H9 (cell line): ENCODE measurements around the gene TMEM234. TPM values are rescaled to one million over a fixed set of nuclear protein-coding genes. Genes with fewer than 3 reads are reported as not detected.
A peak's percentile ranks its signal among the peaks of the same experiment; 100 is the strongest.

Experiments used
- DNase-seq: peaks from one replicate; pipeline ENCODE4 v3.0.0-alpha.2; 2017
- H2AFZ ChIP-seq: one replicate; pipeline ENCODE4 v1.6.1; 2013; ENCODE audit warnings: mild to moderate bottlenecking, low read length, control low read depth, moderate library complexity
- H2AK5ac ChIP-seq: 2 replicates; pipeline ENCODE4 v1.6.1; 2013; ENCODE audit warnings: low read length, control low read depth, mixed read lengths; ENCODE audit not compliant: insufficient read length
- H2BK120ac ChIP-seq: one replicate; pipeline ENCODE4 v1.6.1; 2013; ENCODE audit warnings: low read depth, mild to moderate bottlenecking, low read length, control low read depth, inconsistent platforms; ENCODE audit not compliant: poor library complexity, severe bottlenecking
- H2BK12ac ChIP-seq: 2 replicates; pipeline ENCODE4 v1.6.1; 2013; ENCODE audit warnings: low read length, control low read depth, mixed read lengths, low read depth; ENCODE audit not compliant: insufficient read length
- H2BK15ac ChIP-seq: 2 replicates; pipeline ENCODE4 v1.6.1; 2013; ENCODE audit warnings: low read depth, low read length, control low read depth
- H2BK20ac ChIP-seq: one replicate; pipeline ENCODE4 v1.6.1; 2013; ENCODE audit warnings: low read depth, mild to moderate bottlenecking, low read length, control low read depth, inconsistent platforms; ENCODE audit not compliant: poor library complexity, severe bottlenecking
- H2BK5ac ChIP-seq: 2 replicates; pipeline ENCODE4 v1.6.1; 2013; ENCODE audit warnings: low read length, control low read depth, mixed read lengths; ENCODE audit not compliant: insufficient read length
- H3K14ac ChIP-seq: 2 replicates; pipeline ENCODE4 v1.6.1; 2013; ENCODE audit warnings: low read length, control low read depth; ENCODE audit not compliant: insufficient read depth
- H3K18ac ChIP-seq: 2 replicates; pipeline ENCODE4 v1.6.1; 2013; ENCODE audit warnings: low read depth, mild to moderate bottlenecking, mixed read lengths, low read length, control low read depth; ENCODE audit not compliant: insufficient read length
- H3K23ac ChIP-seq: 2 replicates; pipeline ENCODE4 v1.6.1; 2013; ENCODE audit warnings: low read length, control low read depth, mixed read lengths, low read depth; ENCODE audit not compliant: insufficient read length
- H3K23me2 ChIP-seq: 2 replicates; pipeline ENCODE4 v1.6.1; 2013; ENCODE audit warnings: low read depth, mild to moderate bottlenecking, mixed read lengths, low read length, control low read depth; ENCODE audit not compliant: insufficient read length, poor library complexity, severe bottlenecking
- H3K27ac ChIP-seq: 2 replicates; pipeline ENCODE4 v1.5.1; 2013; ENCODE audit warnings: low read length, control low read depth, mixed read lengths, low read depth; ENCODE audit not compliant: insufficient read length
- H3K27me3 ChIP-seq: 2 replicates; pipeline ENCODE4 v1.6.1; 2013; ENCODE audit warnings: low read length, control low read depth, inconsistent platforms; ENCODE audit not compliant: insufficient read depth
- H3K4ac ChIP-seq: 2 replicates; pipeline ENCODE4 v1.6.1; 2013; ENCODE audit warnings: low read depth, mild to moderate bottlenecking, control low read depth, inconsistent platforms, low read length, moderate library complexity
- H3K4me1 ChIP-seq: 2 replicates; pipeline ENCODE4 v1.6.1; 2013; ENCODE audit warnings: low read length, control low read depth, inconsistent platforms; ENCODE audit not compliant: insufficient read depth
- H3K4me2 ChIP-seq: 2 replicates; pipeline ENCODE4 v1.6.1; 2013; ENCODE audit warnings: low read length, control low read depth, mixed read lengths; ENCODE audit not compliant: insufficient read length, insufficient read depth
- H3K56ac ChIP-seq: 2 replicates; pipeline ENCODE4 v1.6.1; 2013; ENCODE audit warnings: low read depth, mild to moderate bottlenecking, mixed read lengths, low read length, control low read depth; ENCODE audit not compliant: insufficient read length
- H3K79me1 ChIP-seq: 2 replicates; pipeline ENCODE4 v1.6.1; 2013; ENCODE audit warnings: low read depth, mild to moderate bottlenecking, moderate library complexity, low read length, control low read depth, inconsistent platforms; ENCODE audit not compliant: insufficient read depth, poor library complexity, severe bottlenecking
- H3K79me2 ChIP-seq: 2 replicates; pipeline ENCODE4 v1.6.1; 2013; ENCODE audit warnings: low read length, control low read depth, inconsistent platforms; ENCODE audit not compliant: insufficient read depth
- H3K9ac ChIP-seq: 2 replicates; pipeline ENCODE4 v1.6.1; 2013; ENCODE audit warnings: low read length, control low read depth, mixed read lengths; ENCODE audit not compliant: insufficient read length; ENCODE audit errors: extremely low read depth
- H3K9me3 ChIP-seq: one replicate; pipeline ENCODE4 v1.6.1; 2013; ENCODE audit warnings: low read depth, low read length, inconsistent platforms; ENCODE audit not compliant: control insufficient read depth
- H3T11ph ChIP-seq: one replicate; pipeline ENCODE4 v1.6.1; 2013; ENCODE audit warnings: mild to moderate bottlenecking, low read length, control low read depth, inconsistent platforms
- H4K20me1 ChIP-seq: one replicate; pipeline ENCODE4 v1.6.1; 2013; ENCODE audit not compliant: control insufficient read depth, insufficient read length, insufficient read depth
- H4K5ac ChIP-seq: 2 replicates; pipeline ENCODE4 v1.6.1; 2013; ENCODE audit warnings: low read depth, mild to moderate bottlenecking, mixed read lengths, low read length, control low read depth; ENCODE audit not compliant: insufficient read length
- H4K8ac ChIP-seq: replicated peaks from 2 replicates; pipeline ENCODE4 v1.6.1; 2013; ENCODE audit warnings: low read length, control low read depth, mixed read lengths, low read depth; ENCODE audit not compliant: insufficient read length
- H4K91ac ChIP-seq: 2 replicates; pipeline ENCODE4 v1.6.1; 2013; ENCODE audit warnings: low read depth, mild to moderate bottlenecking, moderate library complexity, mixed read lengths, low read length, control low read depth; ENCODE audit not compliant: insufficient read length
- H3K27ac Mint-ChIP-seq, 3 experiments: 2 replicates in 2 of 3; 3 replicates in 1 of 3; pipeline ENCODE4 v1.8.0; 2020 to 2021; ENCODE audit warnings: mixed read lengths in 3 of 3, mild to moderate bottlenecking in 1 of 3, moderate library complexity in 1 of 3
- H3K27me3 Mint-ChIP-seq: 2 replicates; pipeline ENCODE4 v1.8.0; 2021; ENCODE audit warnings: low read depth, mild to moderate bottlenecking, moderate library complexity, mixed read lengths
- H3K36me3 Mint-ChIP-seq, 3 experiments: 2 replicates in 2 of 3; 3 replicates in 1 of 3; pipeline ENCODE4 v1.8.0; 2020 to 2021; ENCODE audit warnings: low read depth in 3 of 3, mixed read lengths in 3 of 3; ENCODE audit not compliant: insufficient read depth in 1 of 3
- H3K4me1 Mint-ChIP-seq, 2 experiments: 2 replicates each; pipeline ENCODE4 v1.8.0; 2020; ENCODE audit warnings: mixed read lengths in 2 of 2
- H3K4me3 Mint-ChIP-seq, 2 experiments: 2 replicates in 1 of 2; 3 replicates in 1 of 2; pipeline ENCODE4 v1.8.0; 2020 to 2021; ENCODE audit warnings: mild to moderate bottlenecking in 2 of 2, mixed read lengths in 2 of 2, moderate library complexity in 1 of 2
- H3K9me3 Mint-ChIP-seq, 2 experiments: 2 replicates in 1 of 2; 3 replicates in 1 of 2; pipeline ENCODE4 v1.8.0; 2020; ENCODE audit warnings: mild to moderate bottlenecking in 2 of 2, mixed read lengths in 2 of 2, moderate library complexity in 1 of 2
- CTCF ChIP-seq: fragments of 200-600 bp; sonication (generic); conservative IDR thresholded peaks from 3 replicates; pipeline ENCODE4 v1.8.0; 2021; ENCODE audit warnings: antibody characterized with exemption, mild to moderate bottlenecking
- WGBS: extraction: QIAGEN DNeasy Blood & Tissue Kit; methylation state at CpG from one replicate; pipeline ENCODE4 v1.1.7; 2013; ENCODE audit warnings: missing lambda C conversion rate, low lambda C conversion rate, mixed read lengths; ENCODE audit not compliant: insufficient read length; ENCODE audit errors: extremely low coverage; 5-methylcytosine and 5-hydroxymethylcytosine counted together
- long read RNA-seq: library from polyadenylated mRNA; unstranded; transcript quantifications from one replicate; pipeline ENCODE4 v2.0.0, GENCODE V29; 2020
- total RNA-seq: library from RNA; stranded (reverse); gene quantifications from 2 replicates; pipeline ENCODE4 v1.2.1, GENCODE V29; 2021

Gene TMEM234
- 19.5 and 19.7 TPM in 2 replicates for total RNA-seq
- long read RNA-seq, partial matches to known transcripts: 17 of 42 reads
- long read RNA-seq, other reads (novel, unspliced or antisense): 20 of 42 reads

DNA sequence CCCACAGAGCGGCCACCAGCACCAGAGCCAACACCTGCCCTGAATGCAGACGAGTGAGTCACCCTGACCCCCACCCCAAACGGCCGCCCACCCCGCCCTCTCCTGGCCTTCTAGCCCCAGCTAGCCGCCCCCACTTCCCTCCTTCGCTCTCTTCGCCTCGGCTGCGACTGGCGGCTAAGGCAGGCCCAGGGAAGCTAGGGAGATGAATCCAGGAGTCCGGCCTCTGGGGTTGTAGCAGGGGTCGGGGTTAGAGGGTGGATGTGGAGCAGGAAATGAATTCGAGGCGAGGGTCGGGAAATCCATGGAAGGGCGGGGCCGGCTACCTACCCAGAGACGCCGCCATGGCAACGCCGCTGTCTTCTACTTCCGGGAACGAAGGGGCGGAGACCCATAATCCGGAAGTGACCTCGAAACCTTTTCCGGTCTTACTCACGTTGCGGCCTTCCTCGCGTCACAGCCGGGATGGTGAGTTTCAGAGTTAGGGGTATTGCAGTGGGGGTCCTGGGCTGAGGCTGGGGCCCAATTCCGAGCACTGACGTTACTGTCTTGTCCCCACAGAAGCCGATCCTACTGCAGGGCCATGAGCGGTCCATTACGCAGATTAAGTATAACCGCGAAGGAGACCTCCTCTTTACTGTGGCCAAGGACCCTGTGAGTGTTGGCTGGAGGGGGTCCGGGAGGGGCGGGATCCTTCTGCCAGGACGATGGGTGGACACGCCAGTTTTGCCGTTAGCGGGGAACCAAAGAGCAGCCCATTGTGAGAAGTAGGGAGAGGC is at the start of gene TMEM234, which contains the start of gene EIF3I:
TSS of gene TMEM234 (minus strand) at position 374 of the 776 bp plus-strand sequence. CDS start at position 343, 31 bp downstream.
TSS of gene EIF3I (plus strand) at position 428 of the 776 bp plus-strand sequence. CDS start at position 463, 35 bp downstream.
- Histone ChIP-seq H3K9ac (peak within 1 kb of the TSS; percentile 86), H4K91ac (no peak within 1 kb of the TSS), H3K27ac (no peak within 1 kb of the TSS), H3K79me1 (no peaks in the 10 kb centered on the region), H3K4me2 (peak within 1 kb of the TSS; percentile 79), H3K14ac (peak within 1 kb of the TSS; percentile 54; the same call in 1 of the 2 replicates), H3K18ac (peak within 1 kb of the TSS; percentile 64), H4K20me1 (no peaks in the 10 kb centered on the region), H3K23ac (no peak within 1 kb of the TSS), H2BK120ac (no peak within 1 kb of the TSS), H2AK5ac (no peak within 1 kb of the TSS), H2BK12ac (no peak within 1 kb of the TSS), H2AFZ (no peak within 1 kb of the TSS), H3K79me2 (peaks cover 3% of the 10 kb centered on the region; the same call in 1 of the 2 replicates), H3K4ac (no peak within 1 kb of the TSS), H3K56ac (no peak within 1 kb of the TSS), H2BK15ac (no peak within 1 kb of the TSS), H2BK5ac (no peak within 1 kb of the TSS), H4K5ac (no peak within 1 kb of the TSS), H3T11ph (no peak within 1 kb of the TSS), H3K23me2 (peaks cover 7% of the 10 kb centered on the region), H2BK20ac (no peak within 1 kb of the TSS), H3K4me1 (peaks cover 7% of the 10 kb centered on the region; the same call in 1 of the 2 replicates), H3K9me3 (no peaks in the 10 kb centered on the region), H3K27me3 (no peaks in the 10 kb centered on the region), H4K8ac (no peak within 1 kb of the TSS)
- H3K27ac Mint-ChIP-seq: peak within 1 kb of the TSS; percentile 93 to 99 (median 99)
- DNase-seq: peak; percentile 96
- H3K4me3 Mint-ChIP-seq: peak within 1 kb of the TSS; percentile 98
- peaks cover 23 to 43% (median 37%) of the 10 kb centered on the region in 3 experiments for H3K36me3 Mint-ChIP-seq
- peaks cover 17 to 25% of the 10 kb centered on the region in 2 experiments for H3K4me1 Mint-ChIP-seq
- no peaks in the 10 kb centered on the region for H3K27me3 Mint-ChIP-seq
- no peak for TF ChIP-seq CTCF
- WGBS: no CpG with 5 or more reads among the region's 46 CpGs
- no peaks in the 10 kb centered on the region for H3K9me3 Mint-ChIP-seq
